ENCODE measurements around the gene NXN. TPM values are rescaled to one million over a fixed set of nuclear protein-coding genes. Genes with fewer than 3 reads are reported as not detected.
A peak's percentile ranks its signal among the peaks of the same experiment; 100 is the strongest.
"Not testable (repeated sequence)": the region's sequence is repeated elsewhere in the genome, so short reads cannot be mapped to it uniquely, and the experiment has no call there.

The NXN gene
- total RNA-seq, 2 donors from 2014 or later, result 15.6 to 17.5 TPM

- no peaks in the 10 kb centered on the region for H3K9me3 ChIP-seq
- H3K4me1 ChIP-seq, result peaks cover 0 to 33% of the 10 kb centered on the region in 2 donors
- peaks cover 11% of the 10 kb centered on the region for H3K36me3 ChIP-seq
- H3K27me3 ChIP-seq, result no peaks in the 10 kb centered on the region
- no peak overlapping the region for H3K4me3 ChIP-seq
- DNase-seq (ENCODE audit: low spot score), result no peak
- peak overlapping the region in 1 of 2 donors; percentile 88 for H3K27ac ChIP-seq
- TF ChIP-seq CTCF (IDR thresholded peaks at IDR 0.05), result no peak
Measured at GRCh38 chr17:753418-753817, 226.2 kb downstream of the NXN start.

GRCh38 chr17:752620-753219, 226.9 kb downstream of the NXN start:
- Histone ChIP-seq H3K4me1 (peaks cover 0 to 33% of the 10 kb centered on the region in 2 donors), H3K27me3 (no peaks in the 10 kb centered on the region), H3K4me3 (peak overlapping the region; percentile 86 to 95), H3K36me3 (peaks cover 10% of the 10 kb centered on the region), H3K27ac (peak overlapping the region; percentile 91 to 96), H3K9me3 (no peaks in the 10 kb centered on the region)
- peak; percentile 75 for DNase-seq (ENCODE audit: low spot score)
- no peak for TF ChIP-seq CTCF (IDR thresholded peaks at IDR 0.05)

GRCh38 chr17:752002-752619, 227.5 kb downstream of the NXN start, which contains the start of gene GEMIN4:
GEMIN4 (minus strand) TSS chr17:752264; CDS start chr17:752142, 122 bp downstream.
- peak; percentile 89 to 96 for TF ChIP-seq CTCF (IDR thresholded peaks at IDR 0.05)
- Histone ChIP-seq H3K4me3 (peak within 1 kb of the TSS; percentile 86 to 95), H3K36me3 (peaks cover 10% of the 10 kb centered on the region), H3K9me3 (no peaks in the 10 kb centered on the region), H3K27ac (peak within 1 kb of the TSS; percentile 91 to 96), H3K27me3 (no peaks in the 10 kb centered on the region), H3K4me1 (peaks cover 0 to 33% of the 10 kb centered on the region in 2 donors)
- peak; percentile 91 for DNase-seq (ENCODE audit: low spot score)

DNA sequence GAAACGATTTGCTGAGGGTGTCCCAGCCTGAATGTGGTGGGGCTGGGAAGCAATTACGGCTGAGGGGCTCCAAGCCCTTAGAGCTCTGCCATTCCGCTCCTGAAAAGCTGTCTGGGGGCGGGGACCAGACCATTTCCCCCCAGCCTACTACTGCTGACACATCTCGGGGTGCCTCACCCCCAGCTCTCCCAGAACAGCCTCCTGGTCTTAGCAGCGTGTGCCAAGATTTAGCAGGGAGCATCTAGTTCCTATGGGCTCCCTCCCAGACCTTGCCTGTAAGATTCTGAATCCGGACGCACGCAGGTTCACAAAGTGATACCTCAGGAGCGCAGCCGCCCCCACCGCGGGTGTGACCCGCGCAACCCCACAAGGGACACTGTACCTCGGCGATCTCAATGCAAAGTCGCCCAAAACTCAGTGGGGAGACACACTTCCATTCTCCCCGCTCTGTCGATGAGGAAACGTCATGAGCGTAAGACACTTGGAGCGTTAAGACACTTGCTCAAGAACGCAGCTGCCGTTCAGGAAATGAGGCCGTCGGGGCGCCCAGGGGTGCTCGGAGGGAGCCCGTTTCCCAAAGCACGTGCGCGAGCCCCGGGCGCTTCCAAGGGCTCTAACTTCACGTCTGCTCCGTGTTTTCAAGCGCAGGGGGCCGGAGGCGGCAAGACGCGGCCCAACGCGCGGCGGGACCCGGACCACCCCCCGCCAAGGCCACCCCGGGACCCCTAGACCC, 228.1 kb downstream of the NXN start:
- peaks cover 0 to 32% of the 10 kb centered on the region in 2 donors for H3K4me1 ChIP-seq
- H3K36me3 ChIP-seq, result peaks cover 14% of the 10 kb centered on the region
- H3K27me3 ChIP-seq, result no peaks in the 10 kb centered on the region
- peak overlapping the region; percentile 86 to 95 for H3K4me3 ChIP-seq
- no peaks in the 10 kb centered on the region for H3K9me3 ChIP-seq
- H3K27ac ChIP-seq, result peak overlapping the region; percentile 91 to 96
- no peak for DNase-seq (ENCODE audit: low spot score)
- no peak for TF ChIP-seq CTCF (IDR thresholded peaks at IDR 0.05)

GRCh38 chr17:750431-751037, 229.0 kb downstream of the NXN start:
- Histone ChIP-seq H3K27me3 (no peaks in the 10 kb centered on the region), H3K9me3 (no peaks in the 10 kb centered on the region), H3K27ac (no peak overlapping the region), H3K4me1 (peaks cover 0 to 23% of the 10 kb centered on the region in 2 donors), H3K4me3 (peak overlapping the region in 1 of 2 donors; percentile 86), H3K36me3 (peaks cover 23% of the 10 kb centered on the region)
- no peak for DNase-seq (ENCODE audit: low spot score)
- TF ChIP-seq CTCF (IDR thresholded peaks at IDR 0.05), result no peak

DNA sequence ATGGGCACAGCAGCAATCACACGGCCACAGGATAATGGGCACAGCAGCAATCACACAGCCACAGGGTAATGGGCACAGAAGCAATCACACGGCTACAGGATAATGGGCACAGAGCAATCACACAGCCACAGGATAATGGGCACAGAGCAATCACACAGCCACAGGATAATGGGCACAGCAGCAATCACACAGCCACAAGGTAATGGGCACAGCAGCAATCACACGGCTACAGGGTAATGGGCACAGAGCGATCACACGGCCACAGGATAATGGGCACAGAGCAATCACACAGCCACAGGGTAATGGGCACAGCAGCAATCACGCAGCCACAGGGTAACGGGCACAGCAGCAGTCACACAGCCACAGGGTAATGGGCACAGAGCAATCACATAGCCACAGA, 230.2 kb downstream of the NXN start:
- not testable (repeated sequence) for H3K27me3 ChIP-seq; H3K4me3 ChIP-seq; H3K27ac ChIP-seq; H3K9me3 ChIP-seq; DNase-seq (ENCODE audit: low spot score)
- peaks cover 35% of the 10 kb centered on the region for H3K36me3 ChIP-seq
- H3K4me1 ChIP-seq, result peaks cover 0 to 22% of the 10 kb centered on the region in 2 donors
